Activated CD4-positive, CD25-positive, alpha-beta regulatory T cell treated with anti-CD3 and anti-CD28 coated beads, Interleukin-2, amount 50 U/mL, for 24 hours (primary cell): ENCODE data around the gene PSMG2.
"Not testable (repeated sequence)": the region's sequence is repeated elsewhere in the genome, so short reads cannot be mapped to it uniquely, and the experiment has no call there.

Experiments
- ATAC-seq, 2 donors: fragments of 150-1000 bp; cut with Tn5 transposase; one replicate each; pipeline ENCODE4 v1.10.0; 2021; ENCODE audit warnings: mild to moderate bottlenecking in 1 of 2, moderate library complexity in 1 of 2

The PSMG2 gene

GRCh38 chr18:12722731-12723130 is 19.9 kb downstream of the PSMG2 start:
- ATAC-seq: no peak

- no peak for ATAC-seq
Observed at GRCh38 chr18:12726331-12726730, 23.5 kb downstream of the PSMG2 start.

DNA sequence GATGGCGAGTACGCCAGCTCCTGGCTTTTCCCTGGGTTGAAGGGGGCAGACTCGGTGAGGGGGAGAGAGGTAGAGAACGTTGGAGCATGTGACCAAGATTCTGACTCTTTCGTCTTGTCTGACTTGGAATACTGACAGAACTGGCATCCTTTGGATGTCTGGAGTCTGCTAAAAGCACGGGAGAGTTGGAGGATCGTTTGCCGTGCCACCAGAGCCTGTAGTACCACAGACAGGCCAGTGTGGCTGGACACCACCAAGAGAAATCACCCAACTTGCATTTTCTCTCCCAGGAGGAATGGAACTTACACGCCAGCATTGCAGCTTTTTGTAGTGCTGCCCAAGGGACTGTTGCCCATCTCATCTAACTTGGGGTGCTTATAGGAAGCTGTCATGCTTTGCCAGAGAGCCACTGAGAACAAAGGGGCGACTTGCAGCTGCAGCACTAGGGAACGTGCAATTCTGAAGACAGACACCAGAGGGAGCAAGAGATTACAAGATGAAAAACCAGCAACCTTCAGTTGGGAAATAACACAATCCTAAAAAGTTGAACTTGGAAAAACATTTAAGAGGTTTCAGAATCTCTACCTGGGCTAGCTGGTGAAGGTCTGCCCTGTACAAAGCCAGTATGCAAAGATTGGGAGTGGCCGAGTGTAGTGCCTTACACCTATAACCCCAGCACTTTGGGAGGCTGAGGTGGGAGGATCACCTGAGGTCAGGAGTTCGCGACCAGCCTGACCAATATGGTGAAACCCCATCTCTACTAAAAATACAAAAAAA is 24.1 kb downstream of the PSMG2 start:
- peak in 1 of 2 donors; percentile 33 for ATAC-seq

DNA sequence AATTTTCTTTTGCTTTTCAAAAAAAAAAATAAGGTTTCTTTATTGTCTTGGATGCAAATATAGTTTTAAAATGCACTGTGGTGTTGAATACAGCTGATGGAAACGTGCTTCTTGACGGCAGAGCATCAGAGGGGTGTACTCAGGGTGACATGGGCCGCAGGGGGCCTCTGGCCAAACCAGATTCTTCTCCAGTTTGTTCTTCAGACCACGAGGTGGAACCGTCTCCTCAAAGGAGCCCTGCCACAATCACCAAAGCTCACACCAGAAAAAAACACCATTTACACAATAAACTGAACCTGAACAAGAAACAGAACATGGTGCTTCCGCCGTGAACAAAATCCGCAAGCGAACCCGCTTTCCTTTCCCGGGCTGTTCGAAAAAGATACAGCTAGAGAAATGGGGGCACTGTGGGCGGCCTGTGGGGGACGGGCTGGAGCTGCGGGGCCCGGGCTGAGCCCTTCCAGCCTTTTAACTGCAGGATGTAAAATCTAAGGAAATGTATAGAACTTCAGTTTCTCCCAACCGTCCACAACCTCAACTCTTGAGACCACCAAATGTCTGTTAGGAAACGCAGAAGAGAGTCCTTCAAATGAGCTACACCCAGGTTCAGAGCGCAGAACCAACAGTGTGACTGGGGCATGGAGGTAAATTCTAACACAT is 34.5 kb downstream of the PSMG2 start:
- no peak for ATAC-seq

DNA sequence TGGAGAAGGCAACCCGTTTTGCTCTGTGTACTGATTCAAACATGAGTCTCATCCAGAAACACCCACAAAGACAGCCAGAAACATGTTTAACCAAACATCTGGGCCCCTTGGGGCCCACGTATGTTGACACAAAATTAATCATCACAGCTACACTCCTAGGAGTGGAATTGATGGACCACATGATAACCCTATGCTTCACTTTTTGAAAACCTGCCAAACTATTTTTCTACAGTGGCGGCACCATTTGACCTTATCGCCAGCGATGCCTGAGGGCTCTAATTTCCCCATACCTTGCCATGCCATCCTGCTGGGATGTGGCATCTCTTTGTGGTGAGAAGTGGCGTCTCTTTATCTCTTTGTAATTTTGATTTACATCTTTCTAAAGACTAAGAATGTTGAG is 38.5 kb downstream of the PSMG2 start:
- no peak for ATAC-seq

- no peak for ATAC-seq
Observed at GRCh38 chr18:12742453-12742852, 39.6 kb downstream of the PSMG2 start.

GRCh38 chr18:12744103-12744502 is 41.3 kb downstream of the PSMG2 start:
- ATAC-seq: peak in 1 of 2 donors; percentile 45

GRCh38 chr18:12745095-12745795 is 42.4 kb downstream of the PSMG2 start:
- ATAC-seq: no peak

- no peak for ATAC-seq
Observed at GRCh38 chr18:12747530-12748315, 44.9 kb downstream of the PSMG2 start.

GRCh38 chr18:12748671-12749070 is 45.8 kb downstream of the PSMG2 start:
- no peak for ATAC-seq

GRCh38 chr18:12749121-12749520 is 46.3 kb downstream of the PSMG2 start:
- no peak for ATAC-seq

GRCh38 chr18:12750076-12750714 is 47.4 kb downstream of the PSMG2 start:
- ATAC-seq: no peak

DNA sequence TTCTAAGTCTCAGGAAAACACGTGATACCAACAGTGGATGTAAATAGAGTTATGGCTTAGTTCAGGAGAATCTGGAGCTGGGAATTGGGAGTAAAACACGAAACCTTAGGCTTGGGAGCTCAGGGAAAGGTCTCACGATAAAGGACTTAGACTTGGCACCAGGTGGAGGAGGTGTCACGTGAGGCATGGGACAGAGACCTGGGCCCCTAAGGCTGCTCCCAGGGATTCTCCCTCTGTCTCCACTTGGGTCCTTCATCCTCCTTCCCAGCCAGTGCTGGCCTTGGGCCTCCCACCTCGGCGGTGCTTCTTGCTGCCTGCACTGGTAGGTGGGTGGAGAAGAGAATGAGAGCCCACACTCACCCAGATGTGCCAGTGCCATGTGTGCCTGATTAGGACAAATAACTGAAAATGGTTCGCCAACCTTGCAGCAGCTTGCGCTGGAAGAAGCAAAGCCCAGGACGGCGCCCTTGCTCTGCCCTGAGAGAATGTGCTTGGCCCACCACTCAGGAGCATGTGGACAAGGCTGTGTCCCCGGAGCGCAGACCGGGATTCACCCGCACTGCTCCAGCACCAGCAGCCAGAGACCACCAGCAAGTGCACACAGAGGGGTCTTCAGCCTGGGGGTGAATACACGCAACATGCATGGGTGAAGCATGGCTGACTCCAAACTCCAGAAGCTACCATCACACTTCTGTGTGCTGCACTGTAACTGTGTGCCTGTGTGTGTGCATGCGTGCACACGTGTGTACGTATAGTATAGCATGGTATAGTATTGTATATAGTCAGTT is 48.1 kb downstream of the PSMG2 start:
- no peak for ATAC-seq

- no peak for ATAC-seq
Observed at GRCh38 chr18:12751503-12751884, 48.7 kb downstream of the PSMG2 start.

- ATAC-seq: no peak
Observed at GRCh38 chr18:12751891-12752290, 49.0 kb downstream of the PSMG2 start.

DNA sequence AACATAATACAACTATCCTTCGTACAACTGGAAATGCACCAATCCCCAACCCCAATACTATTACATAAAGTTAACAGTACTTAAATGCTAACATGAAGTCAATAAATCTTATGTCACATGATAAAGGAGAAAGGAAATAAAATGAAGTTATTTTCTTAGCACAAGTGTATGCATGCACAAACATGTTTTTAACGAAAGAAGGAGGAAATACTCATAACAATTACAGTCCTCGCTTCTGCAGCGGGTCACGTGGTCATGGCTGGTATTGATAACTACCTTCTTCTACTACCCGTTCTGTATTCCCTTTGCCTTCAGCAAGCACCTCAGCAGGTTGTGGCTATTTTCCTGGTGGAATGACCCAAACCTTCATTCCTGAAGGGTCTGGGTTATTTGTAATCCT is 51.7 kb downstream of the PSMG2 start:
- no peak for ATAC-seq

DNA sequence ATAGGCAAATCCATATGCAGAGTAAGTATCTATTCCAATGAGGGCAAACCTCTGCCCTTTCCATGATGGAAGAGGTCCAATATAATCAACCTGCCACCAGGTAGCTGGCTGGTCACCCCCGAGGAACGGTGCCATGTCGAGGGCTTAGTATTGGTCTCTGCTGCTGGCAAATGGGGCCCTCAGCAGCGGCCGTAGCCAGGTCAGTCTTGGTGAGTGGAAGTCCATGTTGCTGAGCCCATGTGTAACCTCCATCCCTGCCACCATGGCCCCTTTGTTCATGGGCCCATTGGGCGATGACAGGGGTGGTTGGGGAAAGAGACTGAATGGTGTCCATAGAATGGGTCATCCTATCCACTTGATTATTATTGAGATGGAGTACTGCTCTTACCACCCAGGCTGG is 52.8 kb downstream of the PSMG2 start:
- ATAC-seq: not testable (repeated sequence)

DNA sequence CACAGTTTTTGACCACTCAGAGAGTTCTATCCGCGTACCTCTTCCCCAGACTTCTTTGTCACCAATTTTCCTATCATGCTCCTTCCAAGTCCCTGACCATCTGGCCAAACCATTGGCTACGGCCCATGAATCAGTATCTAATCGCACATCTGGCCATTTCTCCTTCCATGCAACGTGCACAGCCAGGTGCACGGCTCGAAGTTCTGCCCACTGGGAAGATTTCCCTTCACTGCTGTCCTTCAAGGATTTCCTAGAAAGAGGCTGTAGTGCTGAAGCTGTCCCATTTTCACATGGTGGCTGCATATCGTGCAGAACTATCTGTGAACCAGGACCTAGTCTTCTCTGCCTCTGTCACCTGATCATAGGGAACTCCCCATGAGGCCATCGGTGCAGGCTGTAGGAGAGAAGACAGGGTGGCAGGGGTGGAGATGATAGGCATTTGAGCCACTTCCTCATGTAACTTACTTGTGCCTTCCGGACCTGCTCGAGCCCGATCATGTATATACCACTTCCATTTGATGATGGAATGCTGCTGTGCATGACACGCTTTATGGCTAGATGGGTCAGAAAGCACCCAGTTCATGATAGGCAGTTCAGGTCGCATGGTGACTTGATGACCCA is 53.9 kb downstream of the PSMG2 start:
- not testable (repeated sequence) for ATAC-seq

DNA sequence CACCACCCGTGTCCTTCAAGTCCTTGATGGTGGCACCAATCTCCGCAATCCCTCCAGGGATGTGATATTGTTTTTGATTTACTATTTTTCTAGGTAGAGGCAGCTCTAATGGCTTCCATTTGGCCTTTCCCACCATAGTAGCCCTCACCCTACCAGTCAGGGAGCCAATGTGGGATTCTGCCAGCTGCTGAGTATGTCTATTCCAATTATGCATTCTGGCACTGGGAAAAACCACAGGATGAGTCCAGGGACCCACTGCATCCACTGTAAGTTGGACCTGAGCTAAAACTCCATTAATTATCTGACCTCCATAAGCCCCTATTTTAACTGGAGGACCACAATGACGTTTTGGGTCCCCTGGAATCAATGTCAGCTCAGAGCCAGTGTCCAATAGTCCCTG is 55.7 kb downstream of the PSMG2 start:
- not testable (repeated sequence) for ATAC-seq

DNA sequence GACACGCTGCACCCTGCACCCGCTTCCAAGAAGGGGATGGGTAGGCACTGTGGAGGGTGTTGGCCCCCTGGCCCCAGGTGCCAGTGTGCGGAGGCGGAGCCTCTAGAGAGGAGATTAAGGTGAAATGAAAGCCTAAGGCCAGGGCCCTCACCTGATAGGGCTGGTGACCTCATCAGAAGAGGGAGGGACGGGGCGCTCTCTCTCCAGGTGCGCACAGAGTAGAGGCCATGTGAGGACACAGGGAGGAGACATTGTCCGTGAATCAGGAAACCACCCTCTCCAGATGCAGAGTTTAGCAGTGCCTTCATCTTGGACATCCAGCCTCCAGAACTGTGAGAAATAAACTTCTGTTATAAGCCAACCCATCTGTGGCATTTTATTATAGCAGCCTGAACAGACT is 62.3 kb downstream of the PSMG2 start:
- ATAC-seq: no peak

DNA sequence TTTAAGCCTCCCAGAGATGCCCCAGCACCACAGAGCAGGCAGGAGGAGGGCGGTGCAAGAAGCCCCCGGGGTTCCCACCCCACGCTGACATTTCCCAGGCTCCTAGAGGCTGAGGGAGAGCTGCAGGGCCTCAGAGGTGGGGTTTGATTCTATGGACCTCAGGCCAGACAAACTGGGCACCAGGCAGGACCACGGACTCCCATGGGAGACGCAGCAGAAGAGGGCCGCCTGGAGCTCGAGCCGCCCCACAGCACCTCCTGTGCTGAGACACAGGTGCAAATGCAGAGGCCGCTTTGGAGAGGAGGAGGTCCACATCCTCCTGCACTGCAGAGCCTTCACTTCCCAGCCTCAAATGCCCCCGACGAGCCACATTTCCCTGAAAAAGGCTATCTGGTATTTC is 62.7 kb downstream of the PSMG2 start:
- ATAC-seq: no peak
